ENCODE data around the gene PDE6C. TPM values are rescaled to one million over a fixed set of nuclear protein-coding genes. Genes with fewer than 3 reads are reported as not detected.

The PDE6C gene
- total RNA-seq, 2 experiments from 2014 or later, result not detected

- ChIA-PET CTCF (no interaction called here), POLR2A (no interaction called here)
Measured at GRCh38 chr10:93628858-93629257, 16.5 kb downstream of the PDE6C start.

- POLR2A ChIA-PET, result no interaction called here
Measured at GRCh38 chr10:93629647-93630305, 17.4 kb downstream of the PDE6C start.

GRCh38 chr10:93630625-93631557, 18.6 kb downstream of the PDE6C start:
- ChIA-PET CTCF (no interaction called here), POLR2A (no interaction called here)

More at GRCh38 chr10:93629647-93630305, 17.4 kb downstream of the PDE6C start:
- CTCF ChIA-PET, result no interaction called here

- CTCF ChIA-PET, result no interaction called here
Measured at GRCh38 chr10:93639791-93640190, 27.5 kb downstream of the PDE6C start.

GRCh38 chr10:93652857-93653256, 40.5 kb downstream of the PDE6C start:
- POLR2A ChIA-PET, result no interaction called here
- CTCF ChIA-PET, result no interaction called here

More at GRCh38 chr10:93639791-93640190, 27.5 kb downstream of the PDE6C start:
- POLR2A ChIA-PET, result no interaction called here

- CTCF ChIA-PET, result no interaction called here
- POLR2A ChIA-PET, result no interaction called here
Measured at GRCh38 chr10:93654201-93654600, 41.9 kb downstream of the PDE6C start.

GRCh38 chr10:93656155-93656554, 43.8 kb downstream of the PDE6C start:
- CTCF ChIA-PET, result no interaction called here
- POLR2A ChIA-PET, result no interaction called here

GRCh38 chr10:93657757-93658156, 45.4 kb downstream of the PDE6C start:
- POLR2A ChIA-PET, result no interaction called here
- CTCF ChIA-PET, result no interaction called here

GRCh38 chr10:93666030-93666429, 53.7 kb downstream of the PDE6C start:
- POLR2A ChIA-PET, result no interaction called here
- CTCF ChIA-PET, result no interaction called here

GRCh38 chr10:93667795-93668194, 55.5 kb downstream of the PDE6C start:
- ChIA-PET POLR2A (no interaction called here), CTCF (no interaction called here)

- CTCF ChIA-PET, result no interaction called here
- POLR2A ChIA-PET, result no interaction called here
Measured at GRCh38 chr10:93670372-93670771, 58.0 kb downstream of the PDE6C start.

- CTCF ChIA-PET, result no interaction called here
- POLR2A ChIA-PET, result no interaction called here
Measured at GRCh38 chr10:93671042-93671441, 58.7 kb downstream of the PDE6C start.

- ChIA-PET CTCF (no interaction called here), POLR2A (no interaction called here)
Measured at GRCh38 chr10:93672022-93672678, 59.8 kb downstream of the PDE6C start.

GRCh38 chr10:93672890-93673289, 60.6 kb downstream of the PDE6C start:
- ChIA-PET POLR2A (no interaction called here), CTCF (no interaction called here)

GRCh38 chr10:93673791-93674190, 61.5 kb downstream of the PDE6C start:
- POLR2A ChIA-PET, result no interaction called here

GRCh38 chr10:93678386-93678785, 66.0 kb downstream of the PDE6C start:
- POLR2A ChIA-PET, result interaction anchor here (0.5 kb wide), 1 partner anchor 16 kb away, joined by 3 read pairs; no protein-coding TSS in a partner anchor
- CTCF ChIA-PET, result no interaction called here

More at GRCh38 chr10:93673791-93674190, 61.5 kb downstream of the PDE6C start:
- CTCF ChIA-PET, result no interaction called here

- CTCF ChIA-PET, result interaction anchor here (0.8 kb wide), 1 partner anchor 303 kb away, joined by 3 read pairs; no protein-coding TSS in a partner anchor
- POLR2A ChIA-PET, result interaction anchor here (0.5 kb wide), 1 partner anchor 16 kb away, joined by 3 read pairs; no protein-coding TSS in a partner anchor
Measured at GRCh38 chr10:93678805-93679587, 66.7 kb downstream of the PDE6C start.

GRCh38 chr10:93680412-93681047, 68.2 kb downstream of the PDE6C start:
- CTCF ChIA-PET, result interaction anchor here (0.6 kb wide), 1 partner anchor 139 kb away, joined by 3 read pairs; no protein-coding TSS in a partner anchor
- POLR2A ChIA-PET, result no interaction called here

- ChIA-PET POLR2A (no interaction called here), CTCF (no interaction called here)
Measured at GRCh38 chr10:93687737-93688136, 75.4 kb downstream of the PDE6C start.

Measured in activated CD8-positive, alpha-beta memory T cell treated with anti-CD3 and anti-CD28 coated beads for 36 hours (primary cell).